HCT116 (cell line): ENCODE data around the gene NEURL4. TPM values are rescaled to one million over a fixed set of nuclear protein-coding genes. Genes with fewer than 3 reads are reported as not detected.
"Not testable (repeated sequence)": the region's sequence is repeated elsewhere in the genome, so short reads cannot be mapped to it uniquely, and the experiment has no call there.

Experiments used
- ATAC-seq: fragments of 200-7000 bp; cut with Tn5 transposase; 2 replicates; pipeline ENCODE4 v1.9.1; 2020; ENCODE audit warnings: mild to moderate bottlenecking, moderate library complexity
- BruUV-seq: library from RNA; stranded (reverse); fragments of 400-500 nt; replicated peaks from 2 replicates; lab custom pipeline; 2021; lab: Mats Ljungman, UMichigan
- CTCF ChIA-PET: fragments of 300-600 bp; sonication (Branson Sonifier 250); formaldehyde crosslinking; loops from one replicate; lab custom pipeline; 2021; ENCODE audit warnings: antibody characterized with exemption; lab: Charles Lee
- POLR2A ChIA-PET: fragments of 300-600, 350-600 bp; sonication (Branson Sonifier 250); formaldehyde crosslinking; loops from one replicate; lab custom pipeline; 2021; ENCODE audit warnings: antibody characterized with exemption; lab: Charles Lee
- RAD21 ChIA-PET, 2 experiments: fragments of 300-600 bp; sonication (Branson Sonifier 250); formaldehyde crosslinking; loops; one replicate each; lab custom pipeline; 2023; ENCODE audit warnings: low total read pairs in 2 of 2; ENCODE audit not compliant: uncharacterized antibody in 2 of 2, unreplicated experiment in 2 of 2, low non-redundant PET in 1 of 2; lab: Charles Lee
- DNase-seq: peaks from one replicate; pipeline ENCODE4 v3.0.0-alpha.2; 2010; ENCODE audit warnings: low read depth, low spot score
- H2AFZ ChIP-seq: fragments of 200-600 bp; shearing (Covaris generic), sonication (generic); 2 replicates; pipeline ENCODE4 v1.6.1; 2017; ENCODE audit warnings: low read depth, mixed run types, mixed read lengths, antibody characterized with exemption, low read length; ENCODE audit not compliant: poor library complexity, severe bottlenecking
- H3K27ac ChIP-seq: 2 replicates; pipeline ENCODE4 v1.5.1; 2012; ENCODE audit warnings: low read depth, low read length
- H3K27me3 ChIP-seq: fragments of 200-600 bp; sonication (generic); 2 replicates; pipeline ENCODE4 v1.6.1; 2016; ENCODE audit warnings: mixed run types, low read length, mixed read lengths; ENCODE audit not compliant: insufficient read depth
- H3K36me3 ChIP-seq, 2 experiments: fragments of 200-500 bp in 1 of 2; fragments of 200-600 bp in 1 of 2; sonication (Bioruptor generic) in 1 of 2; sonication (generic) in 1 of 2; 2 replicates each; pipeline versions ENCODE4 v1.5.1 to v1.6.1; 2014 to 2016; ENCODE audit warnings: low read length in 2 of 2, inconsistent platforms in 1 of 2, mixed read lengths in 1 of 2, mixed run types in 1 of 2; ENCODE audit not compliant: insufficient read depth in 2 of 2, control insufficient read depth in 1 of 2
- H3K4me1 ChIP-seq, 2 experiments: fragments of 200-600 bp in 1 of 2; sonication (generic) in 1 of 2; 2 replicates each; pipeline versions ENCODE4 v1.5.1 to v1.6.1; 2012 to 2017; ENCODE audit warnings: low read length in 2 of 2, inconsistent platforms in 1 of 2, mild to moderate bottlenecking in 1 of 2, mixed read lengths in 1 of 2, mixed run types in 1 of 2, moderate library complexity in 1 of 2; ENCODE audit not compliant: insufficient read depth in 2 of 2, control insufficient read depth in 1 of 2
- H3K4me2 ChIP-seq: fragments of 200-600 bp; sonication (generic); 2 replicates; pipeline ENCODE4 v1.6.1; 2017; ENCODE audit warnings: mixed run types, low read length, mixed read lengths
- H3K4me3 ChIP-seq, 2 experiments: fragments of 200-600 bp in 1 of 2; sonication (generic) in 1 of 2; replicated peaks in 1 of 2; 2 replicates each; pipeline ENCODE4 v1.5.1; 2011 to 2016; ENCODE audit warnings: low read length in 2 of 2, control low read depth in 1 of 2, low read depth in 1 of 2, mild to moderate bottlenecking in 1 of 2, mixed read lengths in 1 of 2, mixed run types in 1 of 2
- H3K79me2 ChIP-seq: fragments of 200-600 bp; sonication (generic); 2 replicates; pipeline ENCODE4 v1.6.1; 2017; ENCODE audit warnings: mild to moderate bottlenecking, mixed run types, low read length, moderate library complexity, mixed read lengths; ENCODE audit not compliant: insufficient read depth
- H3K9ac ChIP-seq: fragments of 200-600 bp; sonication (generic); 2 replicates; pipeline ENCODE4 v1.6.1; 2016; ENCODE audit warnings: low read length, mixed read lengths
- H3K9me2 ChIP-seq: fragments of 200-600 bp; sonication (generic), shearing (Covaris generic); 2 replicates; pipeline ENCODE4 v1.6.1; 2017; ENCODE audit warnings: mixed run types, mild to moderate bottlenecking, moderate library complexity; ENCODE audit not compliant: insufficient read depth
- H3K9me3 ChIP-seq, 2 experiments: fragments of 200-500 bp in 1 of 2; fragments of 200-600 bp in 1 of 2; sonication (Bioruptor generic) in 1 of 2; sonication (generic) in 1 of 2; 2 replicates each; pipeline ENCODE4 v1.6.1; 2014 to 2017; ENCODE audit warnings: low read length in 2 of 2, mixed read lengths in 2 of 2, inconsistent platforms in 1 of 2, low read depth in 1 of 2, mild to moderate bottlenecking in 1 of 2, mixed run types in 1 of 2, moderate library complexity in 1 of 2; ENCODE audit not compliant: control insufficient read depth in 1 of 2, insufficient read depth in 1 of 2
- H4K20me1 ChIP-seq: fragments of 200-600 bp; sonication (generic), shearing (Covaris generic); 2 replicates; pipeline ENCODE4 v1.6.1; 2017; ENCODE audit warnings: mixed run types, mild to moderate bottlenecking, moderate library complexity; ENCODE audit not compliant: insufficient read depth
- EZH2 ChIP-seq: fragments of 200-600 bp; sonication (generic); IDR thresholded peaks from 2 replicates; pipeline ENCODE4 v1.6.1; 2017; ENCODE audit warnings: antibody characterized with exemption, mixed run types
- FOSL1 ChIP-seq: IDR thresholded peaks from 2 replicates; pipeline ENCODE4 v1.6.1; 2012; ENCODE audit warnings: low read depth
- intact Hi-C: fragments of 100-400 bp; cut with micrococcal nuclease; formaldehyde crosslinking; loops from 2 replicates; pipeline ENCODE4 v1.10.0; 2022
- total RNA-seq: library from RNA; stranded (reverse); gene quantifications from one replicate; pipeline ENCODE4 v1.2.1, GENCODE V29; 2021; ENCODE audit not compliant: unreplicated experiment

Gene NEURL4
- total RNA-seq, 1 experiment from 2014 or later: 56.9 TPM

- H3K79me2 ChIP-seq: no peaks in the 10 kb centered on the region
- H3K27me3 ChIP-seq: no peaks in the 10 kb centered on the region
- no peaks in the 10 kb centered on the region for H4K20me1 ChIP-seq
- H3K36me3 ChIP-seq: no peaks in the 10 kb centered on the region
- BruUV-seq: no TSS peak
- no peak within 1 kb of the TSS for H3K9ac ChIP-seq
- intact Hi-C loops: no loop called here
- no peak within 1 kb of the TSS for H3K4me2 ChIP-seq
- RAD21 ChIA-PET: no interaction called here
- H3K4me3 ChIP-seq: no peak within 1 kb of the TSS
- no peak for DNase-seq
- no peak for TF ChIP-seq EZH2
- no peak for TF ChIP-seq FOSL1
- TF ChIP-seq, all 23 proteins: peak for 0
- CTCF ChIA-PET: no interaction called here
- H3K9me2 ChIP-seq: no peaks in the 10 kb centered on the region
- H3K4me1 ChIP-seq: peaks cover 0 to 5% of the 10 kb centered on the region in 2 experiments; a peak in 2 of 4 replicates
- H3K9me3 ChIP-seq: no peaks in the 10 kb centered on the region
- H2AFZ ChIP-seq: no peak within 1 kb of the TSS
- H3K27ac ChIP-seq: no peak within 1 kb of the TSS
- POLR2A ChIA-PET: interaction anchor here (0.9 kb wide), 2 partner anchors 24 to 67 kb away, joined by 3 read pairs; partner anchors contain the start of gene TMEM256
- peak; percentile 49 for ATAC-seq
These were observed 7.4 kb upstream of the NEURL4 start, which contains the start of gene ACAP1 for GRCh38 chr17:7336240-7337175. ACAP1 (plus strand) TSS chr17:7336529; CDS start chr17:7336735, 206 bp downstream.

- H2AFZ ChIP-seq, H3K4me3 ChIP-seq, H3K4me2 ChIP-seq, intact Hi-C loops, H3K27me3 ChIP-seq, H3K79me2 ChIP-seq, H3K36me3 ChIP-seq, H3K9ac ChIP-seq, CTCF ChIA-PET, ATAC-seq, H3K9me2 ChIP-seq, DNase-seq, BruUV-seq, H3K4me1 ChIP-seq, RAD21 ChIA-PET, H4K20me1 ChIP-seq, H3K9me3 ChIP-seq, H3K27ac ChIP-seq: not testable (repeated sequence)
- POLR2A ChIA-PET: interaction anchor here (0.9 kb wide), 2 partner anchors 23 to 68 kb away, joined by 3 read pairs; partner anchors contain the start of gene TMEM256
These were observed 6.6 kb upstream of the NEURL4 start for GRCh38 chr17:7335765-7336164.
